ENCODE data around the gene PKD2L2. TPM values are rescaled to one million over a fixed set of nuclear protein-coding genes. Genes with fewer than 3 reads are reported as not detected.
"Not testable (repeated sequence)": the region's sequence is repeated elsewhere in the genome, so short reads cannot be mapped to it uniquely, and the experiment has no call there.

PKD2L2 gene
- polyA plus RNA-seq, 1 donor (not counting 4 experiments of a cell fraction or from before 2014, with no cell fraction given) = not detected

- Histone ChIP-seq H3K9ac (ENCODE audit: control insufficient read depth, extremely low read depth, insufficient read depth, low read length) (no peak overlapping the region), H3K4me3 (ENCODE audit: control insufficient read depth in 2 of 3, extremely low read depth in 1 of 3, insufficient read depth in 2 of 3, low read depth in 1 of 3, low read length in 3 of 3) (no peak overlapping the region), H2AFZ (ENCODE audit: control insufficient read depth, low read length) (no peak overlapping the region), H4K20me1 (ENCODE audit: control insufficient read depth, extremely low read depth, insufficient read depth, low read length) (no peaks in the 10 kb centered on the region), H3K27me3 (ENCODE audit: control insufficient read depth, extremely low read depth, insufficient read depth, low read length) (no peaks in the 10 kb centered on the region), H3K9me3 (ENCODE audit: control insufficient read depth, low read depth, low read length) (no peaks in the 10 kb centered on the region), H3K4me1 (ENCODE audit: control insufficient read depth, extremely low read depth, insufficient read depth, low read length) (no peaks in the 10 kb centered on the region), H3K9me1 (ENCODE audit: control insufficient read depth, extremely low read depth, insufficient read depth, low read length) (no peaks in the 10 kb centered on the region), H3K36me3 (ENCODE audit: control insufficient read depth in 2 of 2, extremely low read depth in 1 of 2, insufficient read depth in 2 of 2, low read length in 2 of 2) (peaks cover 9 to 20% of the 10 kb centered on the region in 2 experiments), H3K4me2 (ENCODE audit: control insufficient read depth, extremely low read depth, insufficient read depth, low read depth, low read length) (no peak overlapping the region), H3K79me2 (ENCODE audit: control insufficient read depth, insufficient read depth, low read length) (no peaks in the 10 kb centered on the region), H3K27ac (ENCODE audit: control insufficient read depth, insufficient read depth, low read length) (no peak overlapping the region)
- TF ChIP-seq CTCF (optimal IDR thresholded peaks at IDR 0.05 in 1 of 3, IDR thresholded peaks at IDR 0.05 in 1 of 3, conservative IDR thresholded peaks at IDR 0.05 in 1 of 3; ENCODE audit: extremely low read depth in 1 of 3, insufficient read depth in 2 of 3, low read length in 3 of 3) = no peak
- TF ChIP-seq EZH2 (IDR thresholded peaks at IDR 0.05; ENCODE audit: low read length) = no peak
- DNase-seq (ENCODE audit: low read depth, low spot score) = no peak
- no peak for FAIRE-seq
- dilution Hi-C loops (cut with MboI; ENCODE audit: extremely low pct_ligation_motif_present, low sequenced_read_pairs) = no loop called here
These were observed 50.1 kb downstream of the PKD2L2 start for GRCh38 chr5:137939331-137939730.

- H2AFZ ChIP-seq (ENCODE audit: control insufficient read depth, low read length); H4K20me1 ChIP-seq (ENCODE audit: control insufficient read depth, extremely low read depth, insufficient read depth, low read length); H3K4me2 ChIP-seq (ENCODE audit: control insufficient read depth, extremely low read depth, insufficient read depth, low read depth, low read length); H3K4me1 ChIP-seq (ENCODE audit: control insufficient read depth, extremely low read depth, insufficient read depth, low read length); H3K9me1 ChIP-seq (ENCODE audit: control insufficient read depth, extremely low read depth, insufficient read depth, low read length); H3K27ac ChIP-seq (ENCODE audit: control insufficient read depth, insufficient read depth, low read length); H3K9me3 ChIP-seq (ENCODE audit: control insufficient read depth, low read depth, low read length); H3K4me3 ChIP-seq (ENCODE audit: control insufficient read depth in 2 of 3, extremely low read depth in 1 of 3, insufficient read depth in 2 of 3, low read depth in 1 of 3, low read length in 3 of 3); H3K9ac ChIP-seq (ENCODE audit: control insufficient read depth, extremely low read depth, insufficient read depth, low read length); H3K79me2 ChIP-seq (ENCODE audit: control insufficient read depth, insufficient read depth, low read length); DNase-seq (ENCODE audit: low read depth, low spot score); dilution Hi-C loops (cut with MboI; ENCODE audit: extremely low pct_ligation_motif_present, low sequenced_read_pairs); H3K27me3 ChIP-seq (ENCODE audit: control insufficient read depth, extremely low read depth, insufficient read depth, low read length); FAIRE-seq: not testable (repeated sequence)
- peaks cover 7 to 22% of the 10 kb centered on the region in 2 experiments for H3K36me3 ChIP-seq (ENCODE audit: control insufficient read depth in 2 of 2, extremely low read depth in 1 of 2, insufficient read depth in 2 of 2, low read length in 2 of 2)
These were observed 55.0 kb downstream of the PKD2L2 start for GRCh38 chr5:137944280-137944679.

- DNase-seq (ENCODE audit: low read depth, low spot score) = no peak
- no peaks in the 10 kb centered on the region for H3K79me2 ChIP-seq (ENCODE audit: control insufficient read depth, insufficient read depth, low read length)
- H3K9ac ChIP-seq (ENCODE audit: control insufficient read depth, extremely low read depth, insufficient read depth, low read length) = no peak overlapping the region
- H3K9me3 ChIP-seq (ENCODE audit: control insufficient read depth, low read depth, low read length) = no peaks in the 10 kb centered on the region
- H3K9me1 ChIP-seq (ENCODE audit: control insufficient read depth, extremely low read depth, insufficient read depth, low read length) = no peaks in the 10 kb centered on the region
- no peak overlapping the region for H3K4me2 ChIP-seq (ENCODE audit: control insufficient read depth, extremely low read depth, insufficient read depth, low read depth, low read length)
- H3K4me3 ChIP-seq (ENCODE audit: control insufficient read depth in 2 of 3, extremely low read depth in 1 of 3, insufficient read depth in 2 of 3, low read depth in 1 of 3, low read length in 3 of 3) = no peak overlapping the region
- H3K4me1 ChIP-seq (ENCODE audit: control insufficient read depth, extremely low read depth, insufficient read depth, low read length) = no peaks in the 10 kb centered on the region
- no peaks in the 10 kb centered on the region for H3K27me3 ChIP-seq (ENCODE audit: control insufficient read depth, extremely low read depth, insufficient read depth, low read length)
- H3K27ac ChIP-seq (ENCODE audit: control insufficient read depth, insufficient read depth, low read length) = no peak overlapping the region
- FAIRE-seq = no peak
- H2AFZ ChIP-seq (ENCODE audit: control insufficient read depth, low read length) = no peak overlapping the region
- H3K36me3 ChIP-seq (ENCODE audit: control insufficient read depth in 2 of 2, extremely low read depth in 1 of 2, insufficient read depth in 2 of 2, low read length in 2 of 2) = peaks cover 7 to 19% of the 10 kb centered on the region in 2 experiments
- TF ChIP-seq EZH2 (IDR thresholded peaks at IDR 0.05; ENCODE audit: low read length) (no peak), CTCF (optimal IDR thresholded peaks at IDR 0.05 in 1 of 3, IDR thresholded peaks at IDR 0.05 in 1 of 3, conservative IDR thresholded peaks at IDR 0.05 in 1 of 3; ENCODE audit: extremely low read depth in 1 of 3, insufficient read depth in 2 of 3, low read length in 3 of 3) (no peak)
- dilution Hi-C loops (cut with MboI; ENCODE audit: extremely low pct_ligation_motif_present, low sequenced_read_pairs) = no loop called here
- H4K20me1 ChIP-seq (ENCODE audit: control insufficient read depth, extremely low read depth, insufficient read depth, low read length) = no peaks in the 10 kb centered on the region
These were observed 56.6 kb downstream of the PKD2L2 start for GRCh38 chr5:137945825-137946224.

Measured in keratinocyte (primary cell).